ENCODE results near the gene RDH16. TPM values are rescaled to one million over a fixed set of nuclear protein-coding genes. Genes with fewer than 3 reads are reported as not detected.
"Not testable (repeated sequence)": the region's sequence is repeated elsewhere in the genome, so short reads cannot be mapped to it uniquely, and the experiment has no call there.

Gene RDH16
- total and polyA plus RNA-seq, 2 donors (not counting 3 experiments of a cell fraction or from before 2014, with no cell fraction given) = 0.08 to 0.29 TPM

- intact Hi-C loops (cut with micrococcal nuclease) = no loop called here
Measured at GRCh38 chr12:56941299-56942017, 15.9 kb downstream of the RDH16 start.

GRCh38 chr12:56940942-56941298 is 16.5 kb downstream of the RDH16 start:
- FAIRE-seq = not testable (repeated sequence)

More at GRCh38 chr12:56941299-56942017, 15.9 kb downstream of the RDH16 start:
- H4K20me1 ChIP-seq (replicated peaks; ENCODE audit: control insufficient read depth, extremely low read depth, insufficient read depth, low read length) = no peaks in the 10 kb centered on the region
- H3K4me3 ChIP-seq (replicated peaks in 1 of 3; ENCODE audit: insufficient read depth in 1 of 3, low read depth in 1 of 3, low read length in 3 of 3) = no peak overlapping the region
- no peak for TF ChIP-seq GATA2 (IDR thresholded peaks at IDR 0.05; ENCODE audit: insufficient read depth, insufficient read length, low read depth, low read length)
- TF ChIP-seq CTCF (IDR thresholded peaks at IDR 0.05; ENCODE audit: extremely low read depth in 1 of 2, insufficient read depth in 1 of 2, low read depth in 1 of 2, low read length in 2 of 2) = no peak
- no peak for TF ChIP-seq POLR2A (IDR thresholded peaks at IDR 0.05; ENCODE audit: low read depth, low read length)
- no peak for TF ChIP-seq MAX (IDR thresholded peaks at IDR 0.05; ENCODE audit: insufficient read depth, insufficient read length)
- TF ChIP-seq POLR2AphosphoS5 (IDR thresholded peaks at IDR 0.05; ENCODE audit: insufficient read depth, low read depth, low read length) = no peak
- no peak for TF ChIP-seq MYC (IDR thresholded peaks at IDR 0.05; ENCODE audit: low read depth, low read length)
- no peak for TF ChIP-seq EZH2 (IDR thresholded peaks at IDR 0.05; ENCODE audit: borderline replicate concordance, low read depth, low read length, severe bottlenecking)
- TF ChIP-seq FOS (IDR thresholded peaks at IDR 0.05; ENCODE audit: borderline replicate concordance, insufficient read depth, low read length) = no peak
- TF ChIP-seq JUN (IDR thresholded peaks at IDR 0.05; ENCODE audit: borderline replicate concordance, insufficient read depth, insufficient read length, low read depth) = no peak
- no peak overlapping the region for H3K27ac ChIP-seq (ENCODE audit: insufficient read depth, low read depth, low read length)
- no peak overlapping the region for H3K4me2 ChIP-seq (ENCODE audit: insufficient read depth, low read length)
- peaks cover 5 to 7% of the 10 kb centered on the region in 2 experiments for H3K27me3 ChIP-seq (ENCODE audit: control insufficient read depth in 2 of 2, insufficient read depth in 2 of 2, low read length in 2 of 2)
- no peaks in the 10 kb centered on the region for H3K36me3 ChIP-seq (ENCODE audit: control insufficient read depth in 2 of 2, extremely low read depth in 1 of 2, insufficient read depth in 2 of 2, low read length in 2 of 2)
- no peak for FAIRE-seq
- ChIA-PET POLR2A (no interaction called here), CTCF (no interaction called here)
- no peaks in the 10 kb centered on the region for H3K9me1 ChIP-seq (replicated peaks; ENCODE audit: control insufficient read depth, extremely low read depth, insufficient read depth, low read length)
- H3K9ac ChIP-seq (replicated peaks; ENCODE audit: extremely low read depth, insufficient read depth, low read length) = no peak overlapping the region
- no peak overlapping the region for H2AFZ ChIP-seq (ENCODE audit: low read depth, low read length)
- DNase-seq (ENCODE audit: low read depth, low spot score) = no peak
- dilution Hi-C loops (cut with MboI; ENCODE audit: extremely low pct_ligation_motif_present, low sequenced_read_pairs) = no loop called here
- no peaks in the 10 kb centered on the region for H3K4me1 ChIP-seq (ENCODE audit: control insufficient read depth, extremely low read depth, insufficient read depth, low read length)
- H3K79me2 ChIP-seq (ENCODE audit: control insufficient read depth, insufficient read depth, low read length) = no peaks in the 10 kb centered on the region
- no TSS peak for BruUV-seq (replicated peaks)
- H3K9me3 ChIP-seq (replicated peaks; ENCODE audit: control insufficient read depth, insufficient read depth, low read length) = no peaks in the 10 kb centered on the region

More at GRCh38 chr12:56940942-56941298, 16.5 kb downstream of the RDH16 start:
- BruUV-seq (replicated peaks); H3K4me3 ChIP-seq (replicated peaks in 1 of 3; ENCODE audit: insufficient read depth in 1 of 3, low read depth in 1 of 3, low read length in 3 of 3); H3K9me3 ChIP-seq (replicated peaks; ENCODE audit: control insufficient read depth, insufficient read depth, low read length); POLR2A ChIA-PET; intact Hi-C loops (cut with micrococcal nuclease); H3K27ac ChIP-seq (ENCODE audit: insufficient read depth, low read depth, low read length); DNase-seq (ENCODE audit: low read depth, low spot score); H3K9me1 ChIP-seq (replicated peaks; ENCODE audit: control insufficient read depth, extremely low read depth, insufficient read depth, low read length); H3K4me2 ChIP-seq (ENCODE audit: insufficient read depth, low read length); CTCF ChIA-PET; H3K4me1 ChIP-seq (ENCODE audit: control insufficient read depth, extremely low read depth, insufficient read depth, low read length); H4K20me1 ChIP-seq (replicated peaks; ENCODE audit: control insufficient read depth, extremely low read depth, insufficient read depth, low read length); H2AFZ ChIP-seq (ENCODE audit: low read depth, low read length); H3K27me3 ChIP-seq (ENCODE audit: control insufficient read depth in 2 of 2, insufficient read depth in 2 of 2, low read length in 2 of 2); H3K36me3 ChIP-seq (ENCODE audit: control insufficient read depth in 2 of 2, extremely low read depth in 1 of 2, insufficient read depth in 2 of 2, low read length in 2 of 2); dilution Hi-C loops (cut with MboI; ENCODE audit: extremely low pct_ligation_motif_present, low sequenced_read_pairs); H3K79me2 ChIP-seq (ENCODE audit: control insufficient read depth, insufficient read depth, low read length); H3K9ac ChIP-seq (replicated peaks; ENCODE audit: extremely low read depth, insufficient read depth, low read length): not testable (repeated sequence)
